Bronchial epithelial cell (primary cell): Measurements from ENCODE around the gene NFAM1. TPM values are rescaled to one million over a fixed set of nuclear protein-coding genes. Genes with fewer than 3 reads are reported as not detected.

ENCODE experiments used
- DNase-seq: peaks from one replicate; pipeline ENCODE4 v3.0.0-alpha.2; 2010; ENCODE audit warnings: low read depth
- FAIRE-seq: peaks from 2 replicates; lab custom pipeline; 2011; peaks lifted over from hg19 to GRCh38; lab: Jason Lieb, UNC
- H3K27me3 ChIP-seq: 2 replicates; pipeline ENCODE4 v1.5.1; 2011; ENCODE audit warnings: low read length; ENCODE audit not compliant: control insufficient read depth, insufficient read depth
- H3K36me3 ChIP-seq: 2 replicates; pipeline ENCODE4 v1.5.1; 2011; ENCODE audit warnings: low read length; ENCODE audit not compliant: control insufficient read depth, insufficient read depth
- H3K4me3 ChIP-seq: 2 replicates; pipeline ENCODE4 v1.5.1; 2011; ENCODE audit warnings: mild to moderate bottlenecking, low read depth, low read length, control low read depth
- total RNA-seq: library from RNA; depleted of rRNA; stranded (reverse); fragments of >200 nt; gene quantifications from 2 replicates; pipeline ENCODE4 v1.2.1, GENCODE V29; 2014
- TF ChIP-seq, protein P1 (sequence below): IDR thresholded peaks from 2 replicates; pipeline ENCODE4 v1.5.1; 2011; ENCODE audit warnings: mild to moderate bottlenecking, moderate library complexity, low read length, control low read depth, inconsistent platforms; ENCODE audit not compliant: insufficient read depth, severe bottlenecking

Gene NFAM1
- total RNA-seq, 1 donor from 2014 or later, result not detected

DNA sequence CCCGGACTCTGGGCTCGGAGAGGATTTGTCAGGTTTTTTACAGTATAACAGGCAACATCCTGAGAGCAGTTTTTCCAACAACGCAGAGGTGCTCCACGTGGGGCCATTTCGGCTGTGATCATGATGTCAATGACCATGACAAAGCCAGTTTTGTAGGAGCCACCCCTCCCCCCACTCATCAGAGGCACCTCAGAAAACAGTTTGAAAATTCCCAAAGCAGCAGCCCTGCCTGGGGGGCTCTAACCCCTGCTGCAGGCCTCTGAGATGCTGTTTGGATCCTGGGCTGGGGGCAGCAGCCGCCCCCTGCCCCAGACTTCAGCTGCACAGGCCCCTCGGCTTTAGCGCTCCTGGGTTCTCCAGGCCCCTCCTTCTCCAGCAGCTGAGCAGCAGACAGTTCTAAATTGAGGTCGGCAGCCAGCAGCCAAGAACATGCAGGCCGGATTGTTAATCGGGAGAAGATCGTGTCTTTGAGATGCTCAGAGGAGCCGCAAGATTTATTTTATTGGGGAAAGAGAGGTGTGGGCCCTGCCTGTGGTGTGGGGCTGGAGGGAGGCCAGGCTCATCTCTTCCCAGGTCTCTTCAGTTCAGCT is 19.4 kb downstream of the NFAM1 start:
- DNase-seq, result no peak
- Histone ChIP-seq H3K36me3 (no peaks in the 10 kb centered on the region), H3K27me3 (peaks cover 3% of the 10 kb centered on the region), H3K4me3 (no peak overlapping the region)
- no peak for FAIRE-seq
- TF ChIP-seq, protein P1, sequence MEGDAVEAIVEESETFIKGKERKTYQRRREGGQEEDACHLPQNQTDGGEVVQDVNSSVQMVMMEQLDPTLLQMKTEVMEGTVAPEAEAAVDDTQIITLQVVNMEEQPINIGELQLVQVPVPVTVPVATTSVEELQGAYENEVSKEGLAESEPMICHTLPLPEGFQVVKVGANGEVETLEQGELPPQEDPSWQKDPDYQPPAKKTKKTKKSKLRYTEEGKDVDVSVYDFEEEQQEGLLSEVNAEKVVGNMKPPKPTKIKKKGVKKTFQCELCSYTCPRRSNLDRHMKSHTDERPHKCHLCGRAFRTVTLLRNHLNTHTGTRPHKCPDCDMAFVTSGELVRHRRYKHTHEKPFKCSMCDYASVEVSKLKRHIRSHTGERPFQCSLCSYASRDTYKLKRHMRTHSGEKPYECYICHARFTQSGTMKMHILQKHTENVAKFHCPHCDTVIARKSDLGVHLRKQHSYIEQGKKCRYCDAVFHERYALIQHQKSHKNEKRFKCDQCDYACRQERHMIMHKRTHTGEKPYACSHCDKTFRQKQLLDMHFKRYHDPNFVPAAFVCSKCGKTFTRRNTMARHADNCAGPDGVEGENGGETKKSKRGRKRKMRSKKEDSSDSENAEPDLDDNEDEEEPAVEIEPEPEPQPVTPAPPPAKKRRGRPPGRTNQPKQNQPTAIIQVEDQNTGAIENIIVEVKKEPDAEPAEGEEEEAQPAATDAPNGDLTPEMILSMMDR, result no peak

DNA sequence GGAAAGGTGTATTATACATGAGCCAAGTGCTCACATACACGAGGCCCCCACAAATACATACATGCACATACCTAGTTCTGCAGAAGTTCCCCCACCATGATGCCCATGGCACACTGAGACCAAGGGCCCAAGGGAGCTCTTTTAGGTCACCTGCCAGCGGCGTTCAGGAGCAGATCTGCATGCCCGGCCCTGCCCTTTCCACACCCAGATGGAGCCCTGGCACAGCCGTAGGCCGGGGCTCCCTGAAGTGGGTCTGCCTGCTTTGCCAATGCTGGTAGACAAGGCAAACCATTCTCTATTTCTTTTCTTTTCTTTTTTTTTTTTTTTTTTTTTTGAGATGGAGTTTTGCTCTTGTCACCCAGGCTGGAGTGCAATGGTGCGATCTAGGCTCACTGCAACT is 21.5 kb downstream of the NFAM1 start:
- no peak for DNase-seq
- no peak for FAIRE-seq
- TF ChIP-seq, protein P1, result no peak
- Histone ChIP-seq H3K36me3 (no peaks in the 10 kb centered on the region), H3K27me3 (peaks cover 3% of the 10 kb centered on the region), H3K4me3 (no peak overlapping the region)

DNA sequence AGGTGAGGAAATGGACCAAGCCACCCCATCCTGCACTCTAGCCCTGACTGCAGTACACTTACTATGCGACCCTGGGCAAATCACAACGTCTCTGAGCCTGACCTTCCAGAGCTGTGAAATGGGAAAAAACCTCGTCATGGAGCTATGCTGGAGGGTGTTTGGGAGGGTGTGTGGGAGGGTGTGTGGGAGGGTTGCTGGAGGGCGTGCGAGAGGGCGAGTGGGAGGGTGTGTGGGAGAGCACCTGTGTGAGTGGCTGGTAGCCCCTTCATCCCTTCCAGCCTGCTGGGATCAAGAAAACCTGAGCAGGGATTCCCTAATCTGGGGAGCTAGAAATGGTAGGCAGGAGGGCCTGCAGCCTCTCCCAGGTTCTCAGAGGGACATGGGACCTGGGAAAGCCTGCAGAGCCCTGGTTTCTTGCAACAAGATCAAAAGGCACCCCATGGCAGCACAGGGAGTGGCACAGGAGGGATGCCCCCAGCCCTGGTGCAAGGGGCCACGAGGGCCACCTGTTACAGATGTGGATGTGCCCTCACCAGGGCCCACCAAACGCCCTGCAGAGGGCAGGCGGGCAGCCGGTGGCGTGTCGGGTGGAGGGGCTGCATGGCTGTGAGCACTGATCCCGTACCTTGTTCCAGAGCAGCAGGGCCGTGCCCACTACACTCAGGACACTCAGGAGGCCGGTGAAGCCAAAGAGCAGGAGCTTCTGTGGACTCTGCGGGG is 23.2 kb downstream of the NFAM1 start:
- Histone ChIP-seq H3K27me3 (peaks cover 8% of the 10 kb centered on the region), H3K4me3 (no peak overlapping the region), H3K36me3 (no peaks in the 10 kb centered on the region)
- DNase-seq (no peak), FAIRE-seq (no peak)
- TF ChIP-seq, protein P1, result no peak

DNA sequence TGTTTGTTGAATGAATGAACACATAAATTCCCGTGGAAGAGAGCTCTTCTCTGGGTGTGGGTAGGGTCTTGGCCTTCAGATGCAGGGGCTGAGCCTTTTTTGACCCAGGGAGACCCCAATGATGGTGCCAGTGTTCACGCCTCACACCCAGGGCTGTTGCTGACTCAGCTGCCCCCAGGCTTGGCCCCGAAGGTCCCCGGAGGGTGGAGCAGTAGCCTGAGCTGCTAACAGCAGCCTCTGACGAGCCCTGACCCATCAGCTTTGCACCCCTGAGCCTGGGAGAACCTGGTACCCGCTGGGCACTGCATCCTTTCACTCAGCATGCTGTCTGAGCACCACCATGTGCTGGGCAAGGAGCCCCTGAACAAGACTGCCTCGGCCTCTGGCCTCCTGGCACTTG is 23.9 kb downstream of the NFAM1 start:
- Histone ChIP-seq H3K27me3 (peaks cover 8% of the 10 kb centered on the region), H3K36me3 (no peaks in the 10 kb centered on the region), H3K4me3 (no peak overlapping the region)
- FAIRE-seq (no peak), DNase-seq (no peak)
- TF ChIP-seq, protein P1, result no peak

DNA sequence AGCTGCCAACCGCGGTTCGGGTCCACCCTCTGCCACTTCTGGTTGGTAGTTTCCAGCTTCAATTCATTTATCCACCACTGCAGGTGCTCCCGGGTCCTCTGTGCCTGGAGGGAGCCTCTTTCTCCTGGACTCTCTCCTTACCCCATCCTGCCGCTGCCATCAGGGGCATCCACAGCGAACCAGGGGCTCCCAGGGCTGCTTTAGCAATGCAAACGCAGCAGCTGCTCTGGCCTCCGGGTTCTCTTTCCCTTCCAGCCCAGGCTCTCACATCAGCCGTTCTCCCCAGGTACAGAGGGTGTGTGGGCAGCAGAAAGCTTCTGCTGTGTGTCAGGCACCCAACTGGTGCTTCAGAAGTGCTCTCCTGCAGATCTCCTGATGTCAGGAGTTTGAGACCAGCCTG is 27.9 kb downstream of the NFAM1 start:
- H3K4me3 ChIP-seq, result no peak overlapping the region
- FAIRE-seq (no peak), DNase-seq (no peak)
- TF ChIP-seq, protein P1, result no peak
- H3K27me3 ChIP-seq, result peaks cover 8% of the 10 kb centered on the region
- H3K36me3 ChIP-seq, result no peaks in the 10 kb centered on the region
